ENCODE results near the gene NTNG1.
"Not testable (repeated sequence)": the region's sequence is repeated elsewhere in the genome, so short reads cannot be mapped to it uniquely, and the experiment has no call there.

Gene NTNG1

DNA sequence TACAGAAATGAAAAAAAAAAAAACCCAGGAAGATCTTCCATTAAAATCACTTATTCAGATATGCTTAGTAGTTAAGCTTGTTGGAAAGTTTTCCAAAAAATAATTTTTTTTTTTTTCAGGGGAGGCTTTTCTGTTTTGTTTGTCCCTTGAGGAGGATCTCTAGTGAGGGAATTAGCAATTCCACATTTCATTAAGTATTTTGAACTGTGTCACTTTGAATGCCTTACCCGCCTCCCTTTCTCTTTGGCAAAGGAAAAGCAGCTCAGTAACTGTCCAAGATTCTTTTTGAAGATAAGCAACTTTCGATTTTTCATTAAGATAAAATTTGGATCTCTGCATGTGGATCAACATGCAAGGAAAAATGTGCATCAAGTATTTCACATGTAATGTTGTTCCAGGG is 1.8 kb downstream of the NTNG1 start:
- DNase-seq (ENCODE audit: low read depth in 2 of 3, low spot score in 2 of 3) = no peak

DNA sequence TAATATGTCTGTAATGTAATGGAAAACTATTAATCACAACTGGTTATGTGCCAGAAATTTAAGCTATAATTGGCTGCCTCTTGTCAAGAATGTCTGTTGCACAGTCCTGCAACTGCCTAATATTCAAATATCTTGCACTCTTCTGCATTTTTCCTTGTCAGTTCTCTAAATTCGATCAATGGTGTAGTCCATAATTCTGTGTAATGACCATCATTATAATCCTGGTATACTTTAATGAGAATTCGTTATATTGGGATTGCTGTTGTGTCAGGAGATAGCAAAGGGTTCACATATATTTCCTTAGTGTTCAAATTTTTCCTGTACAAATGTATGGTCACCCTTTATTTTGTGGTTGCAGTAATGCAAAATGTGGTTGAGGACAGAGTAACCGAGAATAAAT is 4.8 kb downstream of the NTNG1 start:
- no peak for DNase-seq (ENCODE audit: low read depth in 2 of 3, low spot score in 2 of 3)

DNA sequence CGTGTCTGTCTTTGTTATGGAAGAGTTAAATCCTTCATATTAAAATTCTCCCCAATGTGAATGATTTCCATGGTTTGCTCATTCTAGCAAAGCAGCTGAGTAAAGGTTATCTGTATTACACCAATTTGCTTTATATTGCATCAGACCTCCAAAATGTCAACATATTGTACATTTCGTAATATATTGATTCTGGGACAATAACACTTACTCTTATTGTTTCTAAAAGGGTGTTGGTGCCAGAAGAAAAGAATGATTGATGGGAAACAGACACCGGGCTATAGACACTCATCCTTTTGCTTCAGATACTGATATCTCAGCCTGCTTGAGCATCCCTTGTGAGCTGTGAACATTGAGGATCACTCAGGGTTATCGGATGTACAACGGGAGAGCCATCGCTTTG is 7.0 kb downstream of the NTNG1 start:
- no peak for DNase-seq (ENCODE audit: low read depth in 2 of 3, low spot score in 2 of 3)

DNA sequence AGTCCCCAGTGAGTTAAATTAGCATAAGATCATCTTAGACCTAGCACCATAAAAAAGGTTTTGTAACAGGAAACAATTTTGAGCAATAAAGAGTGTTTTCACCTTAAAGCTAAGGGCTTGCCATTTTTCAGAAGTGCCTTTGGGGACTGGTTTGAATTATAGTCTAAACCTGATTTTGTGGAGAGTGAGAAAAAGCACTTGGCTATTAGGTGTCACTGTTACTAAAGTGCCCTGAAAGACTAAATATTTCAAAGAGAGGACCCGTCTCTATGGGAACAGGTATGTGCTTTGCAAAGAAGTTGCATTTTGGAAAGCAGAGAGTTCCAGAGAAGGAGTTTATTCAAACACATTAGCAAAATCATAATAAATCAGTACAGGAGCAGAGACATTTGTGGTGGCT is 9.1 kb downstream of the NTNG1 start:
- no peak for DNase-seq (ENCODE audit: low read depth in 2 of 3, low spot score in 2 of 3)

- no peak for DNase-seq (ENCODE audit: low read depth in 2 of 3, low spot score in 2 of 3)
Measured at GRCh38 chr1:107151295-107151694, 10.5 kb downstream of the NTNG1 start.

DNA sequence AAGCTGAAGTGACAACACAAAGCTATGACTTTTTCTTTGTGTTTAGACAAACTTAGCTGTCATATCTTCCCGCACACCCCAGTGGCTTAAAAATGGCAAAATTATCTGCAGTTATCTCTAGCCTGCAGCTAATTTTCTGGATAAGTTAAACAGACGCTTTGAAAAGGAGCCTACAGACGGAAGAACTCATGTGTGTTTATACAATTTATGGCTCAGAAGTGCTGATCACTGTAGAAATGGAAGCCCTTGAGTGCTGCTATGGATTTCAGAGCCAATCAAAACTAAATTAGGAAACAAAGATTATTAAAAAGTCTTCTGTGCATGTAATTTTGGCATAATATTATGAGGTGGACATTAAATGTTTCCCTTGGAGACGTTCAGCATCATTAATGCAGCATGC is 11.6 kb downstream of the NTNG1 start:
- DNase-seq (ENCODE audit: low read depth in 2 of 3, low spot score in 2 of 3) = no peak

- DNase-seq (ENCODE audit: low read depth in 2 of 3, low spot score in 2 of 3) = no peak
Measured at GRCh38 chr1:107153014-107153413, 12.2 kb downstream of the NTNG1 start.

- DNase-seq (ENCODE audit: low read depth in 2 of 3, low spot score in 2 of 3) = no peak
Measured at GRCh38 chr1:107158496-107158895, 17.7 kb downstream of the NTNG1 start.

GRCh38 chr1:107158991-107159390 is 18.2 kb downstream of the NTNG1 start:
- DNase-seq (ENCODE audit: low read depth in 2 of 3, low spot score in 2 of 3) = no peak

GRCh38 chr1:107162745-107163144 is 21.9 kb downstream of the NTNG1 start:
- no peak for DNase-seq (ENCODE audit: low read depth in 2 of 3, low spot score in 2 of 3)

- DNase-seq (ENCODE audit: low read depth in 2 of 3, low spot score in 2 of 3) = not testable (repeated sequence)
Measured at GRCh38 chr1:107164901-107165300, 24.1 kb downstream of the NTNG1 start.

DNA sequence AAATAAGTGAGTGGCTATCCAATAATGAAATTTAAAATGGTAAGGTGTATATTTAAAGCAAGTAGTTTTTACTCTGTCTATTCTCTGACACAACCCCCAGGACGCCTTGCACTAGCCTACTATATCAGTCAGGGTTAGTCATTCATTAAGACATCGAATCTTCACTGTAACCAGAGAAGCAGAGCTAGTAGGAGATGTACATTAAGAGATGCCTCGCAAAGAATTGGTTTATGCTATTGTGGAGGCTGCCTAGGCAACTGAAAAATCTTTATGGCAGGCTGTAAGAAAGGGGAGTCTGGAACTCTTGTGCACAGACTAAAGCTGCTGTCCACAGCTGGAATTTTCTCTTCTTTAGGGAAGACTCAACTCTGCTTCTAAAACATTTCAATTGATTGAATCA is 28.8 kb downstream of the NTNG1 start:
- no peak for DNase-seq (ENCODE audit: low read depth in 2 of 3, low spot score in 2 of 3)

DNA sequence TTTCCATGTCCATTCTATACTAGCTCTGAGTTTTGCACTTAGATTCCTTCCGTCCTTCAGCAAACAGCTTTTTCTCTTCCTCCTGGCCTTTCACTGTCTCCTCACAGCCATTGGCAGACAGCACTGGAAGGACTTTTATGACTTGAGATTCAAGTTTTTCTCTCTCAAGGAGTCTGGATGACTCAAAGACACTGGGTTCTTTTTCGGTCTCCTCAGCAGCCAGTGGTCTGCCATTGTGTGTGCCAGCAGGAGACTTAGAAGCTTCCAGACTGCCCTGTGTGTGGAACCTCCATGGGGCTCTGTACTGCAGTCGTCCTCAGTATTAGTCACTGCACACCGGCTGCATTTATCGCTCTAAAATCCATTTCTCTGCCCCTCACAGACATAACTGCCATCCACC is 30.5 kb downstream of the NTNG1 start:
- DNase-seq (ENCODE audit: low read depth in 2 of 3, low spot score in 2 of 3) = no peak

DNA sequence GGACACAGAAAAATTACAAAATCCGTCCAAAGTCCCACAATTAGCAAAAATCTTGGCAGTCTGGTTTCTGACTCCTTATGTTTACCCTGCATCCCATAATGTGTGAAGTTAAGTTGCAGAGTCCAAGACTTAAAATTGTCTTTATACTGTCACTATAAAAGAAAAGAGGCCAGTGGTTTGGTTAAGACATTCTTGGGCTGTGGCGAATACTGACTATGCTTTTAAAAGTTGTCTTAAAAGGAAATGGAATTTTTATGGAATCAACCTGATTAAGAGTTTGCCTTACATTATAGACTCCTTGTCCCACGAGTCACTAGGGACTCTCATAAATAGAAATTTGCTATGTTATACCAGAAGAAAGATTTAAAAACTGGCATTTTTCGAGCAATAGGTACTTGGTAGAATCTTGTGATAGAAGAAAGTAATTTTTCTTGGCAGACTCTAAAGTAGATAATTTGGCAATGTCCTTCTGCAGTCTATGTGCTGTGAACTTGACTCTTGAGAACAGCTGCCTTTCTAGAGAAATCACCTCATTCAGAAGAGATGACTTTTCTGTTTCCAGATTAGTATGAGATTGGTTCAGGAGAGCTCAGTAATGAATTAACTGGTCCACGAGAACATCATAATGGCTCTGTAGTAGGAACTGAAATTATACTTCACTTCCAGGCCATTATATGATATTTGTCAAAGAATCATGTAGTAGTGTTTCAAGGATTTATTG is 31.8 kb downstream of the NTNG1 start:
- DNase-seq (ENCODE audit: low read depth in 2 of 3, low spot score in 2 of 3) = no peak

GRCh38 chr1:107175102-107175909 is 34.5 kb downstream of the NTNG1 start:
- DNase-seq (ENCODE audit: low read depth in 2 of 3, low spot score in 2 of 3) = no peak

DNA sequence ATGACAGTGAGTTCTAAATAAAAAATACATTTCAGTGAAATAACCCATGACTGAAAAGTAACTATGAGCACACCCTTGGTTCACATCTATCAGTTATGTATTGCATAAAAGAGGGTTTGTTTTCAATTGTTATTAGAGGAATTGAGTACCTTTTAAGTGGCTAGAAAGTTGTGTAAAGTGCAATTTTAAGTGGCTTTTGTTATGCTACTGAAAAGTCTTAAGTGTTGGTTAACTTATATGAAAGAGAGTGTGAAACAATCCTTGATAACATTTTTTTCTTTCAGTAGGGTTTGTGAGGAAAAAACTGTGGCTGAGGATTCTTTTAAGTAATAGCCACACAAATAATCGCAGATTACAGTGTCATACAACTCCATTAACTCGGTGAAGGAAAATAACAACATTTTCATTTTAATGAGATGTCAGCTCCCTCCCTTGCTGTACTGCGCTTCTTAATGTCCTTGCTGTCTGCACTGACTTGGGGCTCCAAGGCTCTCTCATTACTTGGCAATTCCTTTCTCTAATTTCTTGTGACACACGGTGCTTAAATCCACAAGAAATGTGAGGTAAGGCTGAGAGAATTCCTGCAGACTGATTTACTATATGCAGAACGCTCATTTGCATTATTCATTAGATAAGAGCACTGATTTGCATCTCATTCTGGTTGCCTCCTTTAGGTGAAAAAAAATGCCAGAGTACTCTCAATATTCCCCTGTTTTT is 40.6 kb downstream of the NTNG1 start:
- no peak for DNase-seq (ENCODE audit: low read depth in 2 of 3, low spot score in 2 of 3)

DNA sequence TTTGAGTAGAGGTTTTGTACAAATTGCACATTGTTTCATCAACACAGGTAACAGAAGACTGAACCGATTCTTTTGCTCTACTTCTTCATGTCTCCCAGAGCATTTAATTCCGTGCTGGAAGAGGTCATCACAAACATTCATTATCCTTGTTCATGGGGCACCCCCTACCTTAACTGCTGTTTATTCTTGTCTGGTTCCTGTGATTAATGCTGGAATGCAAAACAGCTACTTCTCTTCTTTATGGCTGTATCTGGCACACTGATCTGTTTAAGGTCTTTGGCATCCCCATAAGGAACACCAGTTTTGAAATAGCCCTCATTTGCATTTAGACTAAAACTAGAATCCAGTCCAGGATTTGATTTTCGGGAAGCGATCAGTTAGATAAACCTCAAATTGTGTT is 42.2 kb downstream of the NTNG1 start:
- DNase-seq (ENCODE audit: low read depth in 2 of 3, low spot score in 2 of 3) = no peak

DNA sequence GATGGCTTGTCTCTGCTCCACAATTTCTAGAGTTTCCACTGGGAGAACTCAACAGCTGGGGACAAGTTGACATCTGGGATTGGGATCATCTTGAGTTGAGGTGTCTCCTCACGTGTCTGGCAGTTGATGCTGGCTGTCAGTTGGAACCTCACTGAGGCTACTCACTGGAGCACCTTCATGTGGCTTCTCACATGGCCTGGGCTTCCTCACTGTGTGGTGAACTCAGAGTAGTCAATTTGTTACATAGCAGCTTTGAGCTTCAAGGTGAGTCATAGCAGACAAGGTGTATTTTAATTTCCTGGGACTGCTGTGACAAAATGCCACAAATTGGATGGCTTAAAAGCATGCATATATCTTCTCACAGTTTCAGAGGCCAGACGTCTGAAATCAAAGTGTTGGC is 44.0 kb downstream of the NTNG1 start:
- DNase-seq (ENCODE audit: low read depth in 2 of 3, low spot score in 2 of 3) = no peak

- DNase-seq (ENCODE audit: low read depth in 2 of 3, low spot score in 2 of 3) = no peak
Measured at GRCh38 chr1:107187399-107187798, 46.6 kb downstream of the NTNG1 start.

DNA sequence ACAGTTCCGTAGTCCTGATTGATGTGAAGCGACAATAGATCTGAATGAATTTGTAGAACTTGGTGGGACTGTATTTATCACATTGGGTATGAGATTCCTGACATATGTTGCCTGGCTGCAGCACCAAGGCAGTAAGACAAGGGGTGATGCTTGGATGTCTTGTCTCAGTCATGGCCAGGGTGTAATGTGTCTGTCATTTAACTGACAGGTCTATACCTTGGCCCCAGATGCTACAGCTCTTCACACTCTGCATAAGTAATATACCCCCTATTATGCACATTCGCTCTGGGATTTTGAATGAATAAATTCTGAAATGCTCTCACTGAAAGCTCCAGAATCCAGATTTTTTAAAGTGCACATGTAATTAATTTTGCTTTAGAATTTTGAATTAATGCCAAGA is 47.3 kb downstream of the NTNG1 start:
- no peak for DNase-seq (ENCODE audit: low read depth in 2 of 3, low spot score in 2 of 3)

DNA sequence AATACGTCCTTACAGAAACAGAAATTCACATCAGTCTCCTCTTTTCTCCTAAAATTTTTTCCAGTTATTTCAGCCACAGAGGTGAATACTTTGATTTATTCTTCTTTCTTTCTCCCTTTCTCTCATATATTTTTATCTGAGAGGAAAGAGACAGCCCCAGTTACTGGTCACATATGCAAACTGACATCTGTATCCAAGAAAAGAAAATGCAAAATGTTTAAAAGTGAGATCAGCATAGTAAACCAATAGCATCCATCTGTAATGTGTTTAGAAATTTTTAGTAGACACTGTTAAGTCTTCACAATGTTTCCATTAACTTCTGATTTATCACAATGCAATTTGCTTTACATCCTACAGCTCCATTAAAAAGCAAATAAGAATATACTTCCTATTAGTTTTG is 53.5 kb downstream of the NTNG1 start:
- no peak for DNase-seq (ENCODE audit: low read depth in 2 of 3, low spot score in 2 of 3)

GRCh38 chr1:107195476-107195875 is 54.6 kb downstream of the NTNG1 start:
- no peak for DNase-seq (ENCODE audit: low read depth in 2 of 3, low spot score in 2 of 3)
